Activated CD4-positive, alpha-beta T cell treated with anti-CD3 and anti-CD28 coated beads, Interleukin-2, Interleukin-4, amounts not matched to agents 100 ng/mL and 50 ng/mL, durations not matched to agents 16 hours and 8 hours (primary cell): ENCODE results near the gene PFKM.
A peak's percentile ranks its signal among the peaks of the same experiment; 100 is the strongest.

ENCODE experiments used
- DNase-seq: peaks from one replicate; pipeline ENCODE4 v3.0.0-alpha.2; 2020; ENCODE audit warnings: low spot score

PFKM gene

GRCh38 chr12:48157018-48157888, 38.1 kb downstream of the PFKM start, which contains the start of gene ASB8:
Gene ASB8 (minus strand): TSS chr12:48157515. CDS start chr12:48153496, 4,019 bp downstream.
- peak; percentile 99 for DNase-seq

GRCh38 chr12:48157889-48158370, 38.8 kb downstream of the PFKM start:
- DNase-seq: no peak

- no peak for DNase-seq
Observed at GRCh38 chr12:48160046-48160445, 40.9 kb downstream of the PFKM start.

DNA sequence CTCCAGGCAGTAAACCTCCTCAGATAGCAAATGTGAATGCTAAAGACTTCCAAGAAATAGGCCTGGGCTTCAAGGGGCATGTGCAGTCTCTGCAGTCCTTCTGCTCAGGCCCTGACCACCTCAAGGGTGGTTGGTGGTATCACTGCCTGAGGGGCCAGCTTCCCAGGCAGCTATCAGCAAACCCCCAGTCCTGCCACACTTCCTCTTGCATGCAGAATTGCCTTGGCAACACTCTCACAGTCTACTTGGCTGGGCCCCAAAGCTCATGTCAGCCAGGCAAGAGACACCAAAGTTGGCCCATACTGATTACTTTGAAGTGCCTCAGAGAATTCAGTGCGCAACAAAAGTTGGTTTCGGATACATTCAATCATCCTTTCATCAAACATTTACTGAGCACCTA, 41.6 kb downstream of the PFKM start:
- DNase-seq: no peak

DNA sequence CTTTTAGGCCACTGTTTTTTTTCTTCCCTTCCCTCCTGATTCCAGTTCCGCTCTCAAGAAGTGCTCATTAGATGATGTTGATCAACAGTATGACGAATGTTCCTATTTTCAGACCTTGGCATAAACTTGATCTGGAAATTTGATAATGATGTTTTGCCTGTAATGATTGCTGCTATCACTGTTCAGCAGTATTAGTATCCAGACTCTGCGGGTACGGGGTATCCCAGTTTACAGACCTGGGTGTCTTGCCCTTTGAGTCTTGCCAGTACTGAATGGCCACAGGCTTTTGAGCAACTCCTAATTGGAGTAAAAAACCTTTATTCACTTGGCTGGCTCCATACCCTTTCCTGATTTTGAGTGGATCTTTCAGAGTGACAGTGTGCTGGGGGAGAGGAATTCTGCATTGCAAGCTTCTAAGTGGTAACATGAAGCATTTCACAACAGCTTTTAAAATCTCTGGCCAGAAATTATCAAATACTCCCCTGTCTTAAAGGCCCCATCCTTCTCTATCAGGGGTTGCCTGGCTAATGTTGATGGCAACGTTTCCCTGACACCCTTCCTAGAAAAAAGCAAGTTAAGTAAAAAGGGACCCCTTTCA, 44.1 kb downstream of the PFKM start:
- DNase-seq: no peak

GRCh38 chr12:48164451-48164850, 45.3 kb downstream of the PFKM start:
- DNase-seq: no peak

DNA sequence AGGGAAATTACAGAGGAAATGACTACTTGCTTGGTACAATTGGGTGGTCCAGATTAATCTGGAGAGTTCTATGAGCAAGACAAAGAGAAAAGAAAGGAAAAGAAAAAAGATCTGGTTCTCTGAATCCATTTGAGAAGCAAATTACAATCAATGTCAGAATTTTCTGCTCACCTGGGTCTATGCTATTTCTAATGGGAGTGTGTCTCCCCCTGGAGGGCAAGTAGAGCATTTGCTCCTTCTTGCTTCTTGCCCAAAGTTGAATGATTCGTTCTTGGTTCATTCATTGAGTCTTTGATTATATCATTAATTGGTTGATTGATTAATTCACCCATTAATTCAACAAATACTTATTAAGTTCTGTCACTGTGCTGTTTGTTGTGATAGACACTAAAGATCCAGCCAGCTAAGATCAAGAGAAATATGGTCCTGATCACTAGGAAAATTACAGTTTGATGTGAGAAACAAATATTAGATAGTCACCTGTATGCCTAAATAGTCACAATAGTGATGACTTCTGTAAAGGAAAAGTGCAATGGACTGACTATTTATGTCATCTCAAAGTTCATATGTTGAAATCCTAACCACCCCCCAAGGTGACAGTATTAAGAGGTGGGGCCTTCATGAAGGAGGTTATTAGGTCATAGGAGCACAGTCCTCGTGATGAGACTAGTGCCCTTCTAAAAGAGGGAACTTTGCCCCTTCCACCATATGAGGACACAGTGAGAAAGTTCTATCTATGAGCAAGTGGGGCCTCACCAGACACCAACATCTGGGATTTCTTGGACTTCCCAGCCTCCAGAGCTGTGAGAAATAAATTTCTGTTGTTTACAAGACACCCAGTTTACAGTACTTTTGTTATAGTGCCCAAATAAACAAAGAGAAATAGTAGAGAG, 46.2 kb downstream of the PFKM start:
- peak; percentile 70 for DNase-seq

DNA sequence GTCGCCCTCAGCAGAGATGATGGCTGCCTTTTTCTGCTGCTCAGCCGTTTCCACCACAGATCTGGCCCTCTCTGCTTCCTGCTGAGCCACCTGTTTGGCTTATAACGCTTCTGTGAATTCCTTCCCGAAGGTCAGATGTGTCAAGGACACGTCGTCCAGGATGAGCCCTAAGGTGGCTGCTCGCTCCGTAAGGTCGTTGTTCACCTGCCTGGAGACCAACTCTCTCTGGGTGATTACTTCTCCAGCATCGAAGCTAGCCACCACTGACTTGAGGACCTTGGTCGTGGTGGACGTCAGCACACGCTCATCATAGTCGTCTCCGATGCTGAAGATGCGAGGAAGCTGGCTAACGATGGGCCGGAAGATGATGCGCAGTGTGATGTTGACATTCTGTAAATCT, 49.8 kb downstream of the PFKM start:
- DNase-seq: no peak

- no peak for DNase-seq
Observed at GRCh38 chr12:48175613-48176416, 56.7 kb downstream of the PFKM start.

DNA sequence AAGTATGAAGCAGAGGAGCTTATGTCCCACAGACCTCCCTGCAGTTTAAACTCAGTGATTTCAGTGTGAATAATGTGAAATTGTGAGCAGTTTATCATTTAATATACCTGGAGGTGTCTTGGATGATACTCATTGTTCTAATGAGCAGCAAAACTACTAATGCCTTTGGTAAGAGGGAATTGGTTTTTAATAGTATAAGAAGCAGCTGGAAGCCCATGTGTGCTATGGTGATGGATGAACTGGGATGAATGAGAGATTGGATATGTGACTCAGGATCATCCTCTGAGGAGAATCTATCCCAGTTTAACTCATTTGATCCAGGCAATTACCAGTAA, 57.2 kb downstream of the PFKM start:
- no peak for DNase-seq

DNA sequence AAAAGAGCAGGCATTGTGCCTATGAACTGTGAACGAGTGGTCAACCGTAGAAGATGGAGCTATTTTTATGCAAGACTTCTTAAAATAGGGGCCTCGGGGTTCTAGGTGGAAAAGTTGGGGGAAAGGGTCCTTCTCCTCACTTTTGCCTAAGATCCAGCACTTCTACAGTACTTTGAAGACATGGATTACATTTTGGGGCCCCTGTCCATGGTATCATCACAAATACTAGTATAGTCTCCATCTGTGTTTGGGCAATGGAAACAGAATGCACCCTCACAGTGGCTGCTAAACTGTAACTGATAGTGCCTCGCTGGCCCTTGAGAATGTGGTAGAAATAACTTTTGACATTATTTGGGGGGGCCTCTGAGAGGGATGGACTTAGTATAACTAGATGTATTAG, 58.8 kb downstream of the PFKM start:
- DNase-seq: no peak

DNA sequence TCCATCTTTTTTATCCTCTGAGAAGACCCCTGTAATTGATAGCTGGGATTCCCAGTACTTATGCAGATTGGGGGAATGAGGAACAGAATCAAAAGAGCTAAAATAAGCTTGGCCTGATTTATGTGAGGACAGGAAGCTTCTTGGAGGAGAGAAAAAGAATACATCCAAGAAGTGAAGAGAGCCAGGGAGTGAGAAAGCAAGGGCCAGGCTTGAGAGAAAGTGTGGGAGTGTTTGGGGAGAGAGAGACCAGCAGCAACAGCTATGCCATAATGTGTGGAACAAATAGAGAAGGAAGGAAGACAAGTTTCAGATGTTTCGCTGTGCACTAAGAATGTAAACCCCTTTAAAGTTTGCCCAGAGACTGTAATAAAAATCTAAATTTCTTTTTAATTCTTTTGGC, 60.3 kb downstream of the PFKM start:
- DNase-seq: no peak

GRCh38 chr12:48180424-48180823, 61.3 kb downstream of the PFKM start:
- DNase-seq: no peak

DNA sequence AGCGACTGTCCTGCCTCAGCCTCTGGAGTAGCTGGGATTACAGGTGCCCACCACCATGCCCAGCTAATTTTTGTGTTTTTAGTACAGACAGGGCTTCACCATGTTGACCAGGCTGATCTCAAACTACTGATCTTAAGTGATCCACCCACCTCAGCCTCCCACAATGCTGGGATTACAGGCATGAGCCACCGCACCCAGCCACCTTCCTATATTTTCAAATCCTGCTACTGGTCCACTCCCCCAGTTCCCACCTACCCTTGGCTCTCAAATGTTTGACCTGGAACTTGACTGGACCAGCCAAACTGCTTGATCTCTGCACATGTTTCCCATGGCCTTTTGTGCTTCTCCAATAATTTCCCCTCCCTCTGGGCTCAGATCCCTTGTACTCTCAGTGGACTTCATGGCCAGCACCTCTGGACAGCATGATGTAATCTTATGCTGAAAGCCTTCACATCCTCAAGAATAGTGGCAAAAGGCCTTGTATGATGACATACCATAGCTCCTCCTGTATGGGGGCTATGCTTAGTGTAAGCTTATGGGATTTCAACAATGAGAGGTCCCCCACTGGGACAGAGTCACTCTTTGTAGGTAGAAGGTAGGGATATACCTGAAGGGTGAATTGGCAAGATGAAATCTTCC, 61.8 kb downstream of the PFKM start:
- DNase-seq: no peak

- DNase-seq: no peak
Observed at GRCh38 chr12:48182631-48183030, 63.5 kb downstream of the PFKM start.

DNA sequence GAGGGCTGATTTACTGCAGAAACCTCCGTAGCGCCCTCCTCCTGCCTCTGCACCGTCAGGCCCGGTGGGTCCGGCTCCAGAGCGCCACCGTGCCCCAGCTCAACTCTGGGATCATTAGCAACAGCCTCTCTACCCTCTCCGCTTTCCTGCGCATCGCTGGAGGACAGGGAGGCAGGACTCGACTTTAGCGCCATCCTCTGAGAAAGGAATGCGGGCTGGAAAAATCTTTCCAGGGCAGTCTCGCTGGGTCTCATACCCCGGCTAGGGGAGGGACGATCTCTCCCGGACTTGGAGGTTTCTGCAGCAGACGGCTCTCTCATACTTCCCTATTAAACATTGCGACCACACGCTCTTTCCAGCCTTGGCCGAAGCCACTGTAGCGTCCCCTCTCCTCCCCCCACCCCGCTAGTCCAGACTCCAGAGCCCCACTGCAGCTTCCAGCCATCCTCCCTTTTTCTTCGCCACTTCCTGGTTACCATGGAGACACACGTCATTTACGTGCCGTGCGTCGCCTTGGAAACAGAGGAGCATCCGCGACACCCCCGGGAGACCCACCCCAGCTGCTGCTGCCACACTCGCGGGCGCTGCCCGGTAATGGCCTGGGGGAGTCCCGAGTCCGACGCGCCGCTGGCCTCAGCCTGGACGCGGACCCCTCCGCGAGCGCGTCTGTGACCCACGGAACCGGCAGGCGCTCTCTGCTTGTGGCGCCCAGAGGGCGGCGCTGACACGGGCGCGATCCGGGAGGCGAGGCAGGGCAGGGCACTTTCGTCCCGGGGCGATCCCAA, 64.1 kb downstream of the PFKM start, which contains the start of gene CCDC184:
TSS of gene CCDC184 (plus strand) at position 554 of the 785 bp plus-strand sequence. CDS start 479 bp downstream, outside the sequence.
- peak; percentile 78 for DNase-seq

- DNase-seq: no peak
Observed at GRCh38 chr12:48183876-48184548, 64.8 kb downstream of the PFKM start.

DNA sequence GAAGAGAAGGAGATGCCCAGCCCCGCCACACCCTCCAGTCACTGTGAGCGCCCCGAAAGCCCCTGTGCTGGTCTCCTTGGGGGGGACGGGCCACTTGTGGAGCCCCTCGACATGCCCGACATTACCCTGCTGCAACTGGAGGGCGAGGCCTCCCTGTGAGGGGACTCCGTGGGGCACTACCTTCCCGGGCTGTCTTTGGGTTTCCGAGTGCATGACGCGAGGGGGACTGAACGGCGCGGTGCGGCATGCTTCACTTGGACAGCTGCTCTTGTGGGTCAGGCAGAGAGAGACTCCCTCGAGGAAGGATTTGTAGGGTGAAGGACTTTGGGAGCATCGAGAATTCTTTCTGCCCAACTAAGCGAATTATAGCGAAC, 65.4 kb downstream of the PFKM start:
- no peak for DNase-seq

DNA sequence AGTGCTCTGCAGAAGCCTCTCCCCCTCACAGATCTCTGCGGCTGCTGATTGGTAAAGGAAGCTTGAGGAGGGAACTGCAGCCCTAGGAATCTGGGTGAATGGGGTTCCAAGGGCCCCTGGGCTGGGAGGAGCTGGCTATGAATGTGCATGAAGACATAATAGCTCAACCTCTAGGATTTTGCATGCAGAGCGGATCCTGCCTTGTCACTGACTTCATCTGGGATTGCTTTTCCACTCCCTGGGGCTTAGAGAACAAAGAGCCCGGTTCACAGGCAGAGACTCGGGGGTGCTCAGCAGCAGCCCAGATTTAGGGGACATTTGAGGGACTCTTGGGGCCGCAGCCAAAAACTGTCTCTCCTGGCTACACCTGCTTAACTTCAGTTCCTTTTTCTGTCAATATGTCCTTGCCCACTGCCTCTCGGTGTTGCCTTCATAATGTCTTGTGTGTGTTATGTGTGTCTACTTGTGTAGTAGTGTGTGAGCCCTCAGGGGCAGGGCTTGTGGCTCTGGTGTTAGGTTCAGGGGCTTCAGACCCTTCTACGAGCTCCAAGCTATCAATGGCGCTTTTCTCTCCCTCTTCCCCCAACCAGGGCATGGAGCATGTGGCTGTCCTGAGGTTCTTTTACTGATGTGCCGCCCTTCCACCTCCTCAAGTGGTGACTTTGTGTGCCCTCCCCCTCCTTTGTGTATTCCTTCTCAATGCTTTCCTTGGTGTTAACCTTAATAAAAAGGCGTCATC, 66.2 kb downstream of the PFKM start:
- DNase-seq: no peak
